NCI-H1694 treated with DMSO at 0.1 percent for 48 hours (cell line): Measurements from ENCODE around the gene TGFB2.

ENCODE experiments used
- DNase-seq: peaks from one replicate; lab custom pipeline; 2025; lab: John Stamatoyannopoulos, UW

Gene TGFB2

GRCh38 chr1:218336328-218336727 is 8.8 kb upstream of the TGFB2 start:
- DNase-seq: no peak

- peak; percentile 42 for DNase-seq
These were observed 5.8 kb upstream of the TGFB2 start for GRCh38 chr1:218339267-218339831.

- DNase-seq: no peak
These were observed 3.8 kb upstream of the TGFB2 start for GRCh38 chr1:218341325-218341724.

GRCh38 chr1:218342091-218342490 is 3.0 kb upstream of the TGFB2 start:
- no peak for DNase-seq

DNA sequence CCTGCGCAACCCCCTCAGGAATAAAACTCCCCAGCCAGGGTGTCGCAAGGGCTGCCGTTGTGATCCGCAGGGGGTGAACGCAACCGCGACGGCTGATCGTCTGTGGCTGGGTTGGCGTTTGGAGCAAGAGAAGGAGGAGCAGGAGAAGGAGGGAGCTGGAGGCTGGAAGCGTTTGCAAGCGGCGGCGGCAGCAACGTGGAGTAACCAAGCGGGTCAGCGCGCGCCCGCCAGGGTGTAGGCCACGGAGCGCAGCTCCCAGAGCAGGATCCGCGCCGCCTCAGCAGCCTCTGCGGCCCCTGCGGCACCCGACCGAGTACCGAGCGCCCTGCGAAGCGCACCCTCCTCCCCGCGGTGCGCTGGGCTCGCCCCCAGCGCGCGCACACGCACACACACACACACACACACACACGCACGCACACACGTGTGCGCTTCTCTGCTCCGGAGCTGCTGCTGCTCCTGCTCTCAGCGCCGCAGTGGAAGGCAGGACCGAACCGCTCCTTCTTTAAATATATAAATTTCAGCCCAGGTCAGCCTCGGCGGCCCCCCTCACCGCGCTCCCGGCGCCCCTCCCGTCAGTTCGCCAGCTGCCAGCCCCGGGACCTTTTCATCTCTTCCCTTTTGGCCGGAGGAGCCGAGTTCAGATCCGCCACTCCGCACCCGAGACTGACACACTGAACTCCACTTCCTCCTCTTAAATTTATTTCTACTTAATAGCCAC is 696 bp downstream of the TGFB2 start:
- DNase-seq: peak; percentile 39

- DNase-seq: no peak
These were observed 1.5 kb downstream of the TGFB2 start for GRCh38 chr1:218346391-218347204.

- no peak for DNase-seq
These were observed 2.2 kb downstream of the TGFB2 start for GRCh38 chr1:218347336-218347722.

GRCh38 chr1:218347723-218348627 is 2.8 kb downstream of the TGFB2 start:
- no peak for DNase-seq

DNA sequence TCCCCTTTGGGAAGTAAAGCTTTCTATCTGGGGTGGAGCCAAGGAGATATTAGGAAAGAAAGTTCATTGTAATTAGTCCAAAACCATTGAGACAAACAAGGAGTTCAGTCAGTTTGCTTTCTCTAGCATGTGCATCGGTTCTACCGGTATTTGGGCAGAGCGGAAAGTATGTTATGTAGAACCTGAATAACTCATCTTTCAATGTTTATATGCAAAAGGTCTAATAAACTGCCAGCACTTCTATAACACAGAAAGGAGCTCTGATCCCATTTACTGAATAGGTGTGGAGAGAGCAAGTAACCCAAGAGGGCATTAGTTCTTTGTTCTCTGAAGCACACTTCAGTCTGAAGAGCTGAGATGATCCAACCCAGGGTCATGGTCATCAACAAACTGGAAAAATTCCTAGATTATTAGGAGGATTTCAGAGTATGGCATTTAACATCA is 3.5 kb downstream of the TGFB2 start:
- no peak for DNase-seq

- DNase-seq: no peak
These were observed 4.4 kb downstream of the TGFB2 start for GRCh38 chr1:218349348-218350034.

GRCh38 chr1:218350035-218350525 is 4.9 kb downstream of the TGFB2 start:
- DNase-seq: no peak

GRCh38 chr1:218350801-218351266 is 5.7 kb downstream of the TGFB2 start:
- no peak for DNase-seq

- DNase-seq: no peak
These were observed 6.4 kb downstream of the TGFB2 start for GRCh38 chr1:218351391-218352074.

- DNase-seq: no peak
These were observed 6.9 kb downstream of the TGFB2 start for GRCh38 chr1:218352075-218352438.

DNA sequence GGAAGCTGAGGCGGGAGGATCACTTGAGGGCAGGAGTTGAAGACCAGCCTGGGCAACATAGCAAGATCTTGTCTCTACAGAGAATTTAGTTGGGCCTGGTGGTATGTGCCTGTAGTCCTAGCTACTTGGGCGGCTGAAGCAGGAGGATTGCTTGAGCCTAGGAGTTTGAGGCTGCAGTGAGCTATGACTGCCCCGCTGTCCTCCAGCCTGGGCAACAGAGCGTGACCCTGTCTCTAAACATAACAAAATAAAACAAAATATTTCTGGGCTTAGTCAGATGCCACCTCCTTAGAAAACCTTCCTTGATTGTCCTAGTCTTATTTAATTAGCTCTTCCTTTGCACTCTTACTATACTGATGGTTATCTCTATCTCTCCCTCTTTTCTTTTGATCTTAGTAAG is 8.5 kb downstream of the TGFB2 start:
- no peak for DNase-seq

GRCh38 chr1:218355278-218355677 is 10.1 kb downstream of the TGFB2 start:
- DNase-seq: no peak

DNA sequence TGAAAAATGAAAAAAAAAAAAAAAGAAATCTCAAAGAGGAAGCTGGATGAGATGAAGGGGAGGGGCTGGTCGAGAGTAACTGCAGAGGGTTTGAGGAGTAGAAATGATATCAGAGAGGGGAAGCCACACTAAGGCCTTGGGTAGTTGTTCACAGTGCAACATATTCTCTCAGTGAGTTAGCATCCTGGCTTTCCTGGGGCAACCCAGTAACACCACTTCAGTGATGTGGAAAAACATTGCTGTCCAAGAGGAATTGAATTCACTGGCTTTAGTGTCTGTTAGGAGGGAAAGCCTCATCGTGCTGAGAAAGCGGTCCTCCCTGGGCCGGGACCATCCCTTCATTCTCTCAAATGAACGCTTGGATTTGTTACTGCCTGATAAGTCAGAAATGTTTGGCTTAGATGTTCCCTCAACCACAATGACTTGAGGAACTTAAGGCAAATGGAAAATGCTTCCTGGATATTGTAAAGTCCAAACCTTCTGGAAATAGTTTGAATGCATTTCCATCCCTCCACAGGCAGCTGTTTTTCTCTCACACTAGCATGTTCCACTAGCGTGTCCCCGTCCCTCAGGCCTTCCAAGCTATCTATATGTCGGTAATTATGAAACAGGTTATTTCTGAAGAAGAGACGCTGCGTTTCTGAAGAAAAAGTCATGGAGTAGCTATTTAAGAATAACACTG is 12.2 kb downstream of the TGFB2 start:
- no peak for DNase-seq

DNA sequence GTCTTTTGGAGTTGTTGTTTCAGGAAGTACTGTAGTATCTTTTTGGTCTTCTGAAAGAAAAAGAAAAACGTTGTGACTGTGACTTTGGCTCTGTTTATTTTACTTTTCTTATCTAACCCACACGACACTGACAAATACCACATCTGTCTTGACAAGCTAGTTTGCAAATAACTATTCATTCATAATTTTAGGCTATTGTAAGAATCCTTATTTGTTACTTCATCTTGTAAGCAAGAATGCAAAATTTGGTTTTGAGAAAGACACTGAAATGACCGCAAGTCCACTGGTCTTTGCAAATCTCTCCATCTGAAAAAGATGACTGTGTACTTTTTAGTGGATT is 12.7 kb downstream of the TGFB2 start:
- no peak for DNase-seq

GRCh38 chr1:218361298-218362065 is 16.3 kb downstream of the TGFB2 start:
- DNase-seq: peak; percentile 74
